ENCODE data around the gene PNPLA7.

PNPLA7 gene

DNA sequence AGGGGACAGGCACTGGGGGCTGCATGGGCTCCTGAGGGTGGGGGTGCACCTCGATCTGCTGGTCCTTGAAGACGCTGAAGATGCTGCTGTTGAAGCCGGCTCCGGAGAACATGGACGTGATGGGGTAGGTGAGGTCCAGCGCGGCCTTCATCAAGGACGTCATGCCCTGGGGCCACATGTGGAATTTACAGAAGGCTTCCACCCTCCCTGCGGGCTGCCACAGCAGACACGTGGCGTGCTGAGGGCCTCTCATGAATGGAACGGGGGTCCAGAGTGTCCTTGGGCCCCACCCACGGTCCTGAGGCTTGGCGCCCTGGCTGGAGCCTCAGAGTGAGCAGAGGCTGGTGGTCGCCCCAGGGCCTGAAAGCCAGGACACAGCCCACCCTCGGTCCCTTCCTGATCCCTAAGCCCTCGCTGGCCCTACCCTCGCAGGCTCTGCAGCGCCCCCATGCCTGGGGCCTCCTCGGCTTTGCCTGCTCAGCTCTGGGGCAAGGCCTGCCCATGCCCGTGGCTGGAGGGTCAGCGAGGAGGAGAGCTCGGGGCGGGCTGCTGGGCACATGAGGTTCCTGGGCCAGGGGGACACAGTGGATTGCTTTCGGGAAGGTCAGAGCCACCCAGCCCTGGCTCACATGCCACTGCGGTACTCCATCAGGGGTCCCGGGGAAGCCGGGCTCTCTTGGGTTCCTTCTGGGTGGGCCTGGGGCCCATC is 85.8 kb downstream of the PNPLA7 start:
- Histone ChIP-seq H3K27me3 (ENCODE audit: insufficient read depth, low read depth, severe bottlenecking) (no peaks in the 10 kb centered on the region), H3K9me3 (ENCODE audit: severe bottlenecking) (no peaks in the 10 kb centered on the region), H3K4me3 (ENCODE audit: low read depth, low read length) (no peak overlapping the region), H3K36me3 (no peaks in the 10 kb centered on the region), H3K27ac (no peak overlapping the region)
- DNase-seq: no peak
- TF ChIP-seq, protein P1, sequence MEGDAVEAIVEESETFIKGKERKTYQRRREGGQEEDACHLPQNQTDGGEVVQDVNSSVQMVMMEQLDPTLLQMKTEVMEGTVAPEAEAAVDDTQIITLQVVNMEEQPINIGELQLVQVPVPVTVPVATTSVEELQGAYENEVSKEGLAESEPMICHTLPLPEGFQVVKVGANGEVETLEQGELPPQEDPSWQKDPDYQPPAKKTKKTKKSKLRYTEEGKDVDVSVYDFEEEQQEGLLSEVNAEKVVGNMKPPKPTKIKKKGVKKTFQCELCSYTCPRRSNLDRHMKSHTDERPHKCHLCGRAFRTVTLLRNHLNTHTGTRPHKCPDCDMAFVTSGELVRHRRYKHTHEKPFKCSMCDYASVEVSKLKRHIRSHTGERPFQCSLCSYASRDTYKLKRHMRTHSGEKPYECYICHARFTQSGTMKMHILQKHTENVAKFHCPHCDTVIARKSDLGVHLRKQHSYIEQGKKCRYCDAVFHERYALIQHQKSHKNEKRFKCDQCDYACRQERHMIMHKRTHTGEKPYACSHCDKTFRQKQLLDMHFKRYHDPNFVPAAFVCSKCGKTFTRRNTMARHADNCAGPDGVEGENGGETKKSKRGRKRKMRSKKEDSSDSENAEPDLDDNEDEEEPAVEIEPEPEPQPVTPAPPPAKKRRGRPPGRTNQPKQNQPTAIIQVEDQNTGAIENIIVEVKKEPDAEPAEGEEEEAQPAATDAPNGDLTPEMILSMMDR (IDR thresholded peaks at IDR 0.05; ENCODE audit: low read depth, low read length): no peak

DNA sequence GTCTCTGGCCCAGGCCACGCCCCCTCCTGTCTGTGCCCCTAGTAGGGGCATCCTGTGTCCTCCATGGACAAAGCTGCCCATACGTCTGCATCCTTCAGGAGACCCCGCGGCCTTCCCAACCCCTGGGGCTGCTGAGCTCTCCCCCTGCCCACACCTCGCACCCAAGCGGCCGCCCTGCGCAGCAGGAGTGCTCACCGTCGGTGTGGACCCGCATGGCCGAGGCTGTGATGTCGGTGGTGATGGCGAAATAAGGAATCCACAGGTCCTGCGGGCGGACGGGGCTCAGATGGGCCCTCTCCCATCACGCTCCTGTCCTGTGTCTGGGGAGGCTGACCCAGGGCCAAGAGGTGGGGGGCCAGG is 86.3 kb downstream of the PNPLA7 start:
- H3K27ac ChIP-seq: no peak overlapping the region
- H3K9me3 ChIP-seq (ENCODE audit: severe bottlenecking): no peaks in the 10 kb centered on the region
- no peaks in the 10 kb centered on the region for H3K36me3 ChIP-seq
- TF ChIP-seq, protein P1 (IDR thresholded peaks at IDR 0.05; ENCODE audit: low read depth, low read length): no peak
- no peak for DNase-seq
- H3K4me3 ChIP-seq (ENCODE audit: low read depth, low read length): no peak overlapping the region
- H3K27me3 ChIP-seq (ENCODE audit: insufficient read depth, low read depth, severe bottlenecking): no peaks in the 10 kb centered on the region

DNA sequence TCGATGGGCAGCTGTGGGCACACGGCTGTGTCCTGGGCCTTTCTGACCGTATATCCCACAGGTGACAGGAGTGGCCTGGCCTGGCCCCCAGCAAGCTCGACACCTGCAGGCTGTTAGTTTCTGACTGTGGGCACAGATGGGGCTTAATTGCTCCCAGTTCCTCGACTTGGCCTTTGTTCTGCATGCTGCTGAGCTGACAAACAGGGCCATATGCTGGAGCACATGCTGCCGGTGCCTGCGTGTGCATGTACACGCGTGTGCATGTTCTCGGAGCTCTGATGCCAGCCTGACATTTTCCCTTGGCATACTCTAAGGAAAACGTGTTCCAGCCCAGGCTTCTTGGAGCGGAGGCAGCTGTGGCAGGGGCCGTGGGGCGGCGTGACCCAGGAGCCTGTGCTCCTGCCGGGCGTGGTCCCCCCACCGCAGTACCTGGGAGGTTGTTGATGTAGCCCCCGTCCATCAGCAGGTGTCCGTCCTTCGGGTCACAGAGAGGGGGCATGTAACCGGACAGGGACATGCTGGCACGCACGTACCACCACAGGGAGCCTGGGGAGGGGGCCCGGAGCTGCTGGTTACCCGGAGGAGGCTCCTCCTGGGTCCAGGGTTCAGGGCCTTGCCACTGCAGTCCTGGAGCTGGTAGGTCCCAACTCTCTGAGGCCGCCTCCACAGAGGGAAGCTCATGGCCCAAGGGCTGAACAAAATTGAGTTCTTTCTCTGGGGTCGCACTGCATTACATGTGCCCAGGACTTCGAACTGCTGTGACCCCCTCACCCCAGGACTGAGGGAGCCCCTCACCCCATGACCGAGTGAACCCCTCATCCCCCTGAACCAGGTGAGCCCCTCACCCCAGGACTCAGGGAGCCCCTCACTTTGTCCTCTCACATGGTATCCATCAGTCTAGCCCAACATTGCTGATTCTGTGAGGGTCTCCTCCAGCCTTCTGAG is 86.9 kb downstream of the PNPLA7 start:
- Histone ChIP-seq H3K36me3 (no peaks in the 10 kb centered on the region), H3K27me3 (ENCODE audit: insufficient read depth, low read depth, severe bottlenecking) (no peaks in the 10 kb centered on the region), H3K4me3 (ENCODE audit: low read depth, low read length) (no peak overlapping the region), H3K27ac (peak overlapping the region; percentile 7; the same call in 1 of the 2 replicates), H3K9me3 (ENCODE audit: severe bottlenecking) (no peaks in the 10 kb centered on the region)
- no peak for DNase-seq
- TF ChIP-seq, protein P1 (IDR thresholded peaks at IDR 0.05; ENCODE audit: low read depth, low read length): no peak

DNA sequence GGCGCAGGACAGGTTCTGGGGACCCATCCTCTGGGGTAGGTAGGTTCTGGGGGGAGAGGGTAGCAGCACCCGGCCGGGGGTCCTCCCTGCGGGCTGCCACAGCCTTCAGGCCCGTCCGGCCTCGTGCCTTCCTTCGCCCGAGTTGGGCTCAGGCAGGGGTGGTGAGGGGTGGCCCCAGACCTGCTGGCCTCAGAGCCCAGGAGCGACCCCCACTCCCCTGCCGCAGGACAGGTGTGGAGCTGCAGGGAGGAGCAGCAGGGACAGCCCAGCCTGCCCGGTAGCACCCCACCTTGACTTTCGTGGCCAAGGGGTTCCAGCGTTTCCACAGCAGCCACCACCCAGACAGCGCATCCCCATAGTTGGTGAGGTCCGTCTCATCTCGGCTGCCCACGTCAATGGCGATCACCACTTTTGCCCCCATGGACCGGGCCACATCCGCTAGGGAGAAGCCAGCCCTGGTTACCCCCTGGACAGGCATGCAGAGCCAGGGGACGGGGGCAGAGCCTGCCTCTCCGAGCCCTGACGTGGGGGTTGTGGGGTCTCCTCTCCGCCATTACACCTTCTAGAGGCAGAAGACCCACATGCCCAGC is 87.7 kb downstream of the PNPLA7 start:
- Histone ChIP-seq H3K9me3 (ENCODE audit: severe bottlenecking) (no peaks in the 10 kb centered on the region), H3K27ac (no peak overlapping the region; the same call in 1 of the 2 replicates), H3K36me3 (peaks cover 6% of the 10 kb centered on the region), H3K4me3 (ENCODE audit: low read depth, low read length) (no peak overlapping the region), H3K27me3 (ENCODE audit: insufficient read depth, low read depth, severe bottlenecking) (no peaks in the 10 kb centered on the region)
- no peak for DNase-seq
- TF ChIP-seq, protein P1 (IDR thresholded peaks at IDR 0.05; ENCODE audit: low read depth, low read length): no peak

DNA sequence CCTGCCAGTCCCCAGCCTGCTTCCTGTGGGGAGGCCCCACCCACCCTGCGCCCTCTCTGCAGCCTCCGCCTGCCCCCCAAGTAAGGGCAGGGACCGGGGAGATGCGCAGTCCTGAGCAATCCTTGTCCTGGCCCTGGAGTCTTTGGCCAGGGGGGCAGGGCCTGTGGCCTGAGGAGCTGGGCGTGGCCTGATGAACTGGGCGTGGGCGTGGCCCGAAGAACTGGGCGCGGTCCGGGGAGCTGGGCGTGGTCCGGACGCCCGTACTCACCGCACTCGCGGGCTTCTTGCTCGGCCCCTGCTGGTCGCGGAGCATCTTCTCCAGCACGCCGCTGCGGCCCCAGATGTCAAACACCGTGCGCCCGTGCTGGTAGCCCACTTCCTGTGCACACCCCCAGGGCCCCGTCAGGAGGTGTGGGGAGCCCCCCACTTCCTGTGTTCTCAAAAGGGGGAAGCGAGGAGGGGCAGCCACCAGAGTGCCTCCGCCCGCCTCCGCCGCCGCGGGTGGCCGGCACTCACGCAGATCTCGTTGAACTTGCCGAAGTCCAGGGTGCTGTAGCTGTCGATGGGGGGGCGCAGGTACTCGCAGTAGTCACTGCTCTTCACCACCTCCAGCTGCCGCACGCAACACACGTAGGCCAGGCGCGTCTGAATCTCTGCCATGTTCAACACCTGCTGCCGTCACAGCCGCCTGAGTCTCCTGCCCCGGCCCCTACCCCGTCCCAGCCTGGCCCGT is 88.4 kb downstream of the PNPLA7 start:
- DNase-seq: no peak
- no peak overlapping the region for H3K27ac ChIP-seq
- TF ChIP-seq, protein P1 (IDR thresholded peaks at IDR 0.05; ENCODE audit: low read depth, low read length): no peak

More for the DNA sequence above, 88.4 kb downstream of the PNPLA7 start:
- H3K36me3 ChIP-seq: peaks cover 12% of the 10 kb centered on the region
- no peaks in the 10 kb centered on the region for H3K9me3 ChIP-seq (ENCODE audit: severe bottlenecking)
- no peak overlapping the region for H3K4me3 ChIP-seq (ENCODE audit: low read depth, low read length)
- no peaks in the 10 kb centered on the region for H3K27me3 ChIP-seq (ENCODE audit: insufficient read depth, low read depth, severe bottlenecking)
